Measurements from ENCODE around the gene SEPTIN1. TPM values are rescaled to one million over a fixed set of nuclear protein-coding genes. Genes with fewer than 3 reads are reported as not detected.

SEPTIN1 gene
- polyA plus RNA-seq, 12 donors, result 1.3 to 7.2 (median 2.6) TPM; not detected in 1

DNA sequence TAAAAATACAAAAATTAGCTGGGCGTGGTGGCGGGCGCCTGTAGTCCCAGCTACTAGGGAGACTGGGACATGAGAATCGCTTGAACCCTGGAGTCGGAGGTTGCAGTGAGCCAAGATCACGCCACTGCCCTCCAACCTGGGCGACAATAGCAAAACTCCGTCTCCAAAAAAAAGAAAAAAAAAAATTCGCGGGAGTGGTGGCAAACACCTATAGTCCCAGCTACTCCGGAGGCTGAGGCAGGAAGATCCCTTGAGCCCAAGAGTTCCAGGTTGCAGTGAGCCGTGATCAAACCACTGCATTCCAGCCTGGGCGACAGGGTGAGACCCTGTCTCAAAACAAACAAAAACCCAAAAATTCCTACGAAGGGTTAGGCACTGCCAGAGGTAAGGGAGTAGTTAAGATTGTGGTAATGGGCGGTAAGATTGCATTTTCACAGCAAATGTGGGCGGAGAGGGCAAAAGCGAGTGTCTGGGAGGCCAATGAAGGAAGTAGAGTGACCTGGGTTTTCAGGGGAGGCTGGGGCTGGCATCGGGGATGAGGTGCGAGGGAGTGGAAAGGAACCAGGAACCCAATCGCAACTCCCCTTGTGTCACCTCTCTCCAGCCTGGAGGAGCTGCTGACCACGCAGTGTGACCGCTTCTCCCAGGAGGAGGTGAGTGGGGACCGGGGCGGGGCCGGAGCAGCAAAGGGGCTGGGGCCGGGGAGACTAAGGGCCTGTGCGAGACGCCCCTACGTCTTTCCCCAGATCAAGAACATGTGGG lies 5.1 kb downstream of the SEPTIN1 start:
- no peak for DNase-seq

DNA sequence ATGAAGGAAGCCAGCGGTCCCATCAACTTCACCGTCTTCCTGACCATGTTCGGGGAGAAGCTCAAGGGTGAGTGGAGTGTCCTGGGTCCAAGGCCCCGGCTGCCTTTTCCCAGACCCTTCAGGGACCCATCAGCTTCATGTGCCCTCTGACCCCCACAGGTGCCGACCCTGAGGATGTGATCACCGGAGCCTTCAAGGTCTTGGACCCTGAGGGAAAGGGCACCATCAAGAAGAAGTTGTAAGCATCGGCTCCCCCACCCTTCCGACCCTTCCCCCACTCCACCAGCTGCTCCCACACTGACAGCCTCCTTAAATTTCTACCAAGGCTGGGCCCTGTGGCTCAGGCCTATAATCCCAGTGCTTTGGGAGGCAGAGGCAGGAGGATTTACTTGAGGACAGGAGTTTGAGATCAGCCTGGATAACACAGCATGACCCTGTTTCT lies 5.9 kb downstream of the SEPTIN1 start:
- no peak for DNase-seq

DNA sequence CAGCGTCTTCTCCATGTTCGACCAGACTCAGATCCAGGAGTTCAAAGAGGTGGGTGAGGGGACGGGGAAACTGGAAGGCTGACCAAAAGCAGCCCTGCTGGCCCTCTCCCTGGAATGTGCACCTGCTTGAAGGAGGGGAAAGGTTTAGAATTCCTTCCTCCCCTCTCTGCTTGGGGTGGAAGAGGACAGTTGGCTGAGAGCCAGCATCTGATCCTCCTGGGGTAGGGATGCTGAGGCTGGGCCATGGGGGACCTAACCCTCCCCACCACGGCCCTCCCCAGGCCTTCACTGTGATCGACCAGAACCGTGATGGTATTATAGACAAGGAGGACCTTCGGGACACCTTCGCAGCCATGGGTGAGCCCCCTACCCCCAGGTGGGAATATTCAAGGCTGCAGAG lies 6.5 kb downstream of the SEPTIN1 start:
- DNase-seq, result no peak

DNA sequence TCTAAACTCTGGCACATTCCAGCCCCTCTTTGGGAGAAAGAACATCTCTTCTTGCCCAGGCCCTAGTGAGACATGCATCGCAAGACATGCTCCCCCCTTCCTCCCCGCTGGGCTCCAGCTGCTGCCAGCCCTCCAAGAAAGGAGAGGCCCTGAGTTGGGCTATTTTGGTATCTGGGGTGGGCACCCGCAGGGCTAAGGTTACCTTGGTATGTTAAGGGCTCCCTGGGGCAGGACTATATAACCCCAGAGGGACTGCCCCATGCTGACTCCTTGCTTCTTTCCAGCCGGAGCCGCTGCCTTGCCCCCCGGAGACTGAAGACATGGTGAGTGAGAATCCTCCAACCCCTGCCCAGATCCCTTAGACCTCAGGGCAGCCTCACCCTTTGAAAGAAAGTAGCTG lies 7.8 kb downstream of the SEPTIN1 start, which contains the start of gene MYL11:
Gene MYL11 (plus strand): TSS at position 265 of the 400 bp plus-strand sequence. CDS start 56 bp downstream, at position 321.
- DNase-seq, result no peak

DNA sequence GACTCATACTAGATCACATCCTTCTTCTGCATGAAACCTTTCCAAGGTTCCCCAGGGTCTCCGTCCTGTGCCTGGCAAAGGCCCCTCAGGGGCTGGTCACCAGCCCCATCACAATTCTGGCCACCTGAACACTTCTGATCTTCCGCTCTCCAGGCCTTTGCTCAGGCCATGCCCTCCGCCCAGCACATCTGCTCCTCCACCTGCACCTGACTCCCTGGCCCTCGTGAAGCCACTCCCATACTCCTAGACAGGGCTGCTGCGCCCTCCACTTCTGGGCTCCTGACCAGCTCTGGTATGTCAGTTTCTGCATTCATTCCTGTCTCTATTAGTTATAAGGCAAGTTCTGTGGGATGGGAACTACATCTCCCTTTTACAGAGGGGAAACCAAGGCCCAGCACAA lies 9.6 kb downstream of the SEPTIN1 start:
- DNase-seq, result no peak

DNA sequence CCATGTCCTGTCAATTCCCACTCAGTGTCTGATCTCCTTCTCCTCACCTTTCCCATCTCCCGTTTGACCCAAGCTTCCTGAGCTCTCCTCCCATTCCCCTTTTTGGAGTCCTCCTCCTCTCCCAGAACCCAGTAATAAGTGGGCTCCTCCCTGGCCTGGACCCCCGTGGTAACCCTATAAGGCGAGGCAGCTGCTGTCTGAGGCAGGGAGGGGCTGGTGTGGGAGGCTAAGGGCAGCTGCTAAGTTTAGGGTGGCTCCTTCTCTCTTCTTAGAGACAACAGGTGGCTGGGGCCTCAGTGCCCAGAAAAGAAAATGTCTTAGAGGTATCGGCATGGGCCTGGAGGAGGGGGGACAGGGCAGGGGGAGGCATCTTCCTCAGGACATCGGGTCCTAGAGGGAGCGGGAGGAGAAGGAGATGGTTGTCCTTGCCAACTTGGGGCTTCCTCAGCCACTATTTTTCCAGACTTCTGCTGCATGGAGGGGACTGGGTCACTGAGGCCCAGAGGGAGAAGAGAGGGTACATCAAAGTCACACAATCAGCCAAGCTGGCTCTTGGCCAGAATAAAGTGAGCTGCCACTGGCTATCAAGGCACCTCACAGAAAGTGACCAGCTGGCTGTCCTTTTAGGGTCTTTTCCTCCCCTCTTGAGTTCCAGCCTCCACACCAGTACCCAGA lies 10.2 kb downstream of the SEPTIN1 start:
- no peak for DNase-seq

DNA sequence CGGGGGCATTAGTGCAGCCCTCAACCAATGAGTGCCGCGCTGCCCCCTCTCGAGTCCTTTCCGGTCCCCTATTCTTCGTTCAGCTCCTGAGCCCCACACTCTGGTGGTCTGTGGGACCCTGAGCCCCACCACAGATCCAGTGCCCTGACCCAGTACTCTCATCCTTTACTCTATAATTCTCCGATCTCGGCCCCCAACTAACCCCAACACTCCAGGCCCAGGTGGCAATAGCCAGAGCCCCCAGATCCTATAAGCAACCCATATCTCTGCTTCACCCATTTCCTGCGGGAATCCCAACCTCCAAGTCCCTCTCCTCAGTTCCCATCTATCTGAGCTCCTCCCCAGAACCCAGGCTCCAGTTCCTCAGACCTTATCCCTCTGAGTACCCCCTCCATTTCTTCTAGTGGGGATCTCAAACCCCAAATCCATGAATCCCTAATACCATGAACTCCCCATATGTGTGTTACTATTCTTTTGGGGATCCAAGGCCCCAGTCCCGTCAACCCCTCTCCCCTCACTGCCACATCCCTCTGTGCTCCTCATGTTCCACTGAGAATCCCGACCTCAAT lies 11.0 kb downstream of the SEPTIN1 start:
- no peak for DNase-seq

DNA sequence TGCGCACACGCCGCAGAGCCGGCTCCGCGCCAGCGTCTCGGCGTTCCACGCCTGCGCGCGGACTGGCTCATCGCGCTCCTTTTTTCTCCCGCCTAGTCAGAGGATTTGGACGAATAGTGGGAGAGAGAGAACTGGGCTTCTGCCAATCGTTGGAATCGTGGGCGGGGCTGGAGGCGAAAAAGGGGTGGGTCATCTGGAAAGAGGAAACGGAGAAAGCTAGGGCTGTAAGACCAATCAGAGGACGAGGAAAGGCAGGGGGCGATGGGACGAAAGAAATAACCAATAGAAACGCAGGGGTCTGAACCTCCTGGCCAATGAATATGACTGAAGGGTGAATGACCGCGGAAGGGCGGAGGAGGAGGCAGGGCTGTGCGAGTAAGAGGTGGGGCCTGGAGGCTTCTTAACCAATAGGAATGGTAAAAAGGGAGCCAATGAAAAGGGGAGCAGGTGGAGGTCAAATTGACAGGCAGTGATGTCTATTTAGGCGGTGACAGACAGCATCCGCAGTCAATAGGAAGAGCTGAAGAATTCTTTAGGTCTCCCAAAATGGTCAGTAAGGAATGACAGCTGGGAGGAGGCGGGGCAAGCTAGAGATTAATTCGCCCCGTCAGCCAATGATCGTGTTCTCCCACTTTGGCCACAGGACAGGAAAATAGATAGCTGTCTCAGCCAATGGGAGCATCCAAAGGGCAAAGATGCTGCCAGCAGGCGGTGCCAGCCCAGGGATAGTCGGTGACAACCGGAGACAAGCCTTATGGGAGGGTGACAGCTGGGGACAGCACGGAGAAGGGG lies 11.7 kb downstream of the SEPTIN1 start, which contains the start of gene TBC1D10B:
Gene TBC1D10B (minus strand): TSS at position 39 of the 792 bp plus-strand sequence. CDS start 311 bp downstream, outside the sequence.
- peak; percentile 100 for DNase-seq

DNA sequence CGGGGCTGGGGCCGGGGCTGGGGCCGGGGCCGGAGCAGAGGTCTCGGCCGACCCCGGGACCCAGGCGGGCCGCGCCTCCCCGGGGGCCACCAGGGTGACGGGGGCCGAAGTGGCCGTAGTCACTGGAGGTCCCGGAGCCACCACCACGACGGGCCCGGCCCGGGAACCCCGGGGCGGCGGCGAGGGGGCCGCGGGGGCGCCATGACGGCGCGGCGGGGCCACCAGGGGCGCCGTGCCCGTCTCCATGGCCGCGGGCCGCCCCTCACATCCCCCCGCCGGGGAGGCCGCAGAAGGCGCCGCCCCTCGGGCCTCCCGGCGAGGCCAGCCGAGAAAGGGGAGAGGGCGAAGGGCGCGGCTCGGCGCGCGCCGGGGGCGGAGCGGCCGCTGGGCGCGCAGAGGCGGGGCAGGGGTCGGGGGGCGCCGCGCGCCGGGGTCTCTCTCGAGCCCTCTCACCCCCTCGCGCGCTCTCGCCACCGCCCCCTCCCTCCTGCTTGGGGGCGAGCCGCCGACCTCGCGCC lies 12.4 kb downstream of the SEPTIN1 start:
- no peak for DNase-seq

DNA sequence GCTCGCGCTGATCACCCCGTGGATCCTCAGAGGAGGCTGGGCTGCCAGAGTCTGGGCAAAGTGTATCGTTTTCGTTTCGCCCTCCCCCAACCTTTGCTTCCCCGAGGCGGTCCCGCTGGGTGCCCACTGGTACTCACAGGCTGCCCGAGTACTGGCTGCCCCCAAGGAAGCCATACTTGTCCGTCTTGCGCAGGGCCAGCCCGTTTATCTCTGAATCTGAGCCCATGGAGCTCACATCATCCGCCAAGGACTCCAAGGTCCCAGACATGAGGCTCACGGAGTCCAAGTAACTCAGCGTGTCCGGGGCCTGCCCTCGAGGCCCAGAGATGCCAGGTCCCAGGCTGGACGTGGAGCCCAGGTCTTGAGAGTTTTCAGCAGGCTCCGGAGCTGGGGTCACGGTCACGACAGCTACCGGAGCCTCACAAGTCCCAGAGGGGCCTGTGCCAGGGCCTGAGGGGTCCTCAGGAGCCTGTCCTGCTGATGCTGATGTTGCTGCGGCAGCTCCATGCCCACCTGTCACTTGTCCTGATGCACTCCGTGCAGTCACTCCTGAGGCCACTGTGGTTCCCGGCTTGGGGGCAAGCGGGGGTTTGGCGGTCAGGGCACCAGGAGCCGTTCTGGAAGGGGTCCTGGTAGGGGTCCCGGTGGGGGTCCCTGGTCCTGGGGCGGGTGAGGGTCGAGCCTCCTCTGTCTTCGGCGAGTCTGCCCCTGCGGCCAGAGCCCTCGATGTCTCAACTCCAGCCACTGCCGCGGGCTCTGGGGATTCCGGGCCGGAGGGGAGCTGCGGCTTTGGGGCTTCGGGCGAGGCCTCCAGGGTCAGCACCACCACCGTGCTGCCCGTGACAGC lies 13.0 kb downstream of the SEPTIN1 start:
- no peak for DNase-seq

DNA sequence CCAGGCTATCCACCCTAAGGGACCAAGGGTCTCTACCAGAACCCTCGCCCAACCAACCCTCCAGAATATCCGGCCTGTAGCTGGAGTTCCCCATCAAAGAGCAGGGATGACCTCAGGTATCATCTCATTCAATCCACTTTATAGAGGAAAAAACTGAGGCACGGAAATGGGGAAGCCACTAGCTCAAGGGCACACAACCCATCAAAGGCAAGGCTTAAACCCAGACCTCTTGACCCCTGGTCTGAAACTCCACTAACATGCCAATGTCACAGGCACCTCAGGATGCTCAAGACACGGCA lies 13.6 kb downstream of the SEPTIN1 start:
- no peak for DNase-seq

DNA sequence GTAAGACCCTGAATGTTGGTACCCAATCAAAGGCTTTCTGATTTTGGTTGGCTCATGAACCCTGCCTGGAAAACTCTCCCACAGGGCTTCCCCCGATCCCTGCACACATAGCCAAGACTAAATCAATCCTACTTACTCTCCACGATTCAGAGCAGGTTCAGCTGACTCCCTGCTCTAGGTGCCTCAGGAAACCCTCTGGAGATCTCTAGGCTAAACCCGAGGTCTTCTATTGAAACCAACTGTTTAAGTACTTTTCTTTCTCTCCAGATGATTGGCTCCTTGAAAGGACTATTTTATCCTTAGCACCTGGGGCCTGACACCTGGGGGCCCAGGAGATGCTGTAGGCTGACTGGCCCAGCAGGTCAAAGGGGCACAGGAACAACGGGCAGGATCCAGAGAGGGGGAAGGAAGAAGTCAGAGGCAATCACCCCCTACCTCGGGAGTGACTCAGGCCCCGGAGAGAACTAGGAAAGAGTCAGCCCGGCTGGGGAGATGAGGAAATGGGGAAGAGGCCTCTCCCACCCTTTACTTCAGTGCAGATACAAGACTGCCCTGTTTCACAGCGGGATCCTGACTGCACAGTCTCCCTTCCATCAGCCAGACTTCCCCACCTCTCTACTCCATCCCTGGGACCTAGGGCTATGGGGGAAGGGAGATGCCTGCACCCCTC lies 14.1 kb downstream of the SEPTIN1 start:
- DNase-seq, result no peak

DNA sequence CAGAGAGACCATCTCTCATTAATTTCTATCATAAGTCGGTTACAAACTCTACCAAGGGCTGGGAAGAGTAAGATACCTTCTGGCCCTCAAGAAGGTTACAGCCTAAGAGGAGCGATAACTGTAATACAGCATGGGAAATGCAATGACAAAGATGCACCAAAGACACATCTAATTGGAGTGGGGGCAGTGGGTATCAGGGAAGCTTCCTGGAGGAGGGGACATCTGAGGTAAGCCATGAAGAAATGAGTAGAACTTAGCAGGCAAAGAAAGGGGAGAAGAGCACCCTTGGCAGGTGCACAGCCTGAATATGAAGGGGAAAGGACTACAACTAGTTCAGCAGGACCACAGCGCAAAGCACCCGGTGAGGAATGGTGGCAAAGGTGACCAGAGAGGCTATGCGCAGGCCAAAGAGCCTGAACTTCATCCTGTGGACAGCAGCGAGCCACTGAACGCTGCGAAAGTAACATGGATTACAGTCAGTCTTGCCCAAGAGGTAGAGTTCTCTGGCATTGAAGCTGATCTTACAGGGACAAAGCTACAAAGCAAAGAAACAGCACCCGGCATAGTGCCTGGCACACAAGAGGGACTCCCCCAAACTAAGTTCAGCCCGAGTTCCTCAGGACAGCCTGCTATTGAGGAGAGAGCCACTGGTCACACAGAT lies 14.9 kb downstream of the SEPTIN1 start:
- DNase-seq, result no peak

DNA sequence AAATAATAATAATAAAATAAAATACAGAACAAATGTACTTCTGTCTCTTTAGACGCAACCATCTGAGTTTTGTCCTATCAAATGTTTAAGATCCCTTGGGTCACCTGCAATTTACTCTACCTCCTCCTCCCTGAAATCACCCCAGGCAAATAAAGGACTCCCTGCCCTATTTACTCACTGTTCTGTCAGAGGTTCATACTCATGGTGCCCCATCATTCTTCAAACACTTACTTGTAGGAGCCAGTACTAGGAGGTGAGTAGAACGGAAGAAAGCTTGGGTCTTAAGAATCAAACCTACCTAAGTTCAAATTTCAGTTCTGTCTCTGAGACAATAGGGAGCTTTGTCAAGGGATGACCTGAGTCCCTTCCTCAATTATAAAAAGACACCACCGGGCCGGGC lies 15.8 kb downstream of the SEPTIN1 start:
- DNase-seq, result no peak

DNA sequence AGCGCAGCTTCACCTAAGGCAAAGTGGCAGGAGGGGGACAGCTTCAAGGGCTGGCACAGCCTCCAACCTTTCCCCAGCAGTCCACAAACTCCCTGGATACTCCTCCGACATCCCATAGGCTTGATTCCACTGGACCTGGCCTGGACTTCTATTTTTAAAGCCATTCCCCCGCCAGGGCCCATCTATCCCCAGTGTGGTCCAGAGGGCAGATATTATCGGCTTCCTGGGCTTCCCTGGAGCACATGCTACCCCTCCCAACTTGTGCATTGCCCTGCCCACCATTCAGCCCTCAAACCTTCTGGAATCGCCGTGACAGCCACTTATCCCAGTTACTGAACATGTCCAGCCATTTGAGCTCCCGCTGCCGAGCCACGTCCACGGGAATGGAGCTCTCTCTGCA lies 17.2 kb downstream of the SEPTIN1 start:
- no peak for DNase-seq

DNA sequence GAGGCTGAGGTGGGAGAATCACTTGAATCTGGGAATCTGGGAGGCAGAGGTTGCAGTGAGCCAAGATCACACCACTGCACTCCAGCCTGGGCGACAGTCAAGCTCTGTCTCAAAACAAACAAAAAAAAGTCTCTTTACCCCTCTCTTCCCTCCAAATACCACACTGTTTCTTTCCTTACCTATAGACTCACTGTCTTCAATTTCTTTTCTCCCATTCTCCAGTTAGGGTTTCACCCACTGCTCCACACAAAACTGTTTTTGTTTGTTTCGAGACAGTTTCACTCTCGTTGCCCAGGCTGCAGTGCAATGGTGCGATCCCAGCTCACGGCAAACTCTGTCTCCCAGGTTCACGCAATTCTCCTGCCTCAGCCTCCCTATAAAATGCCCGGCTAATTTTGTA lies 21.2 kb downstream of the SEPTIN1 start:
- DNase-seq, result no peak

DNA sequence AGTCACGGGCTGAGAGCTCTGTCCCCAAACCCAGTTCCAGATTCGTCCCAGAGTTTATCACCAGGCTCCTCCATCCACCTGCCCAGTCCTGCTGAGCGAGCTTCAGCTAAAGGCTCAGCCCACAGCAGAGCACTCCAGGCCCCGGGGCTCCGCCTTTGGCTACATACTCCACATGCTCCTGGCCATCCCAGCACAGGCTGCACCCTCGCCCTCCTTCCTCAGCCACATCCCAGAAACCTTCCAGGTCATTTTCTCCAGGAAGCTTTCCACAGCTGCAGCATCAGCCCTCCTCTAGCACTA lies 22.5 kb downstream of the SEPTIN1 start:
- DNase-seq, result no peak

DNA sequence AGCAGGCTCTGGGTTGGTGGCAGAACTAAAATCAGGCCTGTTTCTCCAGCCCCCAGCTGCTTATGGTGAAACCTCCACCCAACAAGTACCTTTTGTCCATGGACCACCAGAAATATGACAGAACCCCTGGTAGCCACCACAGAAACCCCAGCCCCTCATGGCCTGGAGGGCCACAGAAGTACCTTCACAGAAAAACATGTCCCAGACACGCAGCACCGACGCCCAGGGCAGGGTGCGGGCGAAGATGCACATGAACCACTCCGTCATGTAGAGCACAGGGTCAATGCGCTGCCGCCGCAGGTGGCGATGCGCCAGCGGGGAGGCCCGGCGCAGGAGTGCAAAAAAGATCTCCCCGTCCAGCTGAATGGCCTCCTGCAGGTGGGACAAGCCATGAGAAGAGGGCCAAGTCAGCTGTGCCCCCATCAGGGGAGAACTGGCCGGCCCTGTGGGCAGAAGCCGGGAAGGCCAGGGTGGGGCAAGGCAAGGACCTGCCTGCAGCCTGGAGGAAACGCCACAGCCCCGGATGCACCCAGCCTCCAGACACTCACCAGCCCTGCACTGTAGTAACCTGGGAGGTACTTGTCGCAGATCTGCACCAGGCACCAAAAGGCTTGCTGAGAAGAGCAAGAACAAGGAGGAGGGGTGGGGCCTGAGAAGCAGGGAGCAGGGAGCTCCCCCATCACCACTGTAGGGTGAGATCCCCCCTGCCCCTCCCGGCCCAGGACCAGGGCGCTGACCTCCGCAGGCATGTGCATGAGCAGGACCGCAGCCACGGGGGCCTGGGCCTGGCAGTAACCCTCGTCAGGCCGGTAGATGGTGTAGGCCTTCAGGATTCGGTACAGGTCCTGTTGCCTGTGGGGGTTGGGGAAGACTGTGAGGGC lies 23.1 kb downstream of the SEPTIN1 start:
- DNase-seq, result no peak

DNA sequence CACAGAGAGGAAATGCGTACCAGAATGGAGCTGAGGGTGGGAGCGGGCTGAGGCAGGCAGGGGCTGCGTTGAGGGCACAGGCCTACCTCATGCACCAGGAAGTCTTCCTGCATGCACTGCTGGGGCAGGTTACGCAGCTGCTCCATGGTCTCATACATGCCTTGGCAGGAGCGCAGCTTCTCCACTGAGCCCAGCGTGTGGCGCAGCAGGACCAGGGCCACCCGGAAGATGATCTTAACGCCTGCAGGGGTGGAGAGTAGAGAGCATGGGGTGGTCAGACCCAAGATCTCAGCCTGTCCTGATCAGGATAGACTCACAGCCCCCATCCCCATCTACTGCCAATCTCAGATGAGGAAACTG lies 23.8 kb downstream of the SEPTIN1 start:
- no peak for DNase-seq
